Activated naive CD4-positive, alpha-beta T cell treated with anti-CD3 and anti-CD28 coated beads, Interleukin-2, amount 50 U/mL, for 72 hours (primary cell): ENCODE data around the gene NFKBIA. TPM values are rescaled to one million over a fixed set of nuclear protein-coding genes. Genes with fewer than 3 reads are reported as not detected.
A peak's percentile ranks its signal among the peaks of the same experiment; 100 is the strongest.
"Not testable (repeated sequence)": the region's sequence is repeated elsewhere in the genome, so short reads cannot be mapped to it uniquely, and the experiment has no call there.

ENCODE experiments used
- ATAC-seq, 2 donors: fragments of 150-1000 bp; cut with Tn5 transposase; 2 replicates each; pipeline ENCODE4 v1.10.0; 2021; ENCODE audit warnings: mild to moderate bottlenecking in 2 of 2, moderate library complexity in 2 of 2
- DNase-seq, 2 donors: peaks; one replicate each; pipeline ENCODE4 v3.0.0; 2021 to 2022; ENCODE audit warnings: low spot score in 2 of 2
- H3K27ac Mint-ChIP-seq, 2 donors: one replicate each; pipeline ENCODE4 v1.8.0; 2022; ENCODE audit warnings: mild to moderate bottlenecking in 2 of 2, mixed read lengths in 2 of 2
- H3K36me3 Mint-ChIP-seq, 2 donors: one replicate each; pipeline ENCODE4 v1.8.0; 2022; ENCODE audit warnings: mixed read lengths in 2 of 2
- H3K9me3 Mint-ChIP-seq, 2 donors: one replicate each; pipeline ENCODE4 v1.8.0; 2022; ENCODE audit warnings: mixed read lengths in 2 of 2
- total RNA-seq, 2 donors: library from RNA; stranded (reverse); gene quantifications; one replicate each; pipeline ENCODE4 v1.2.3, GENCODE V29; 2022

The NFKBIA gene
- total RNA-seq, 2 donors from 2014 or later, result 150 to 303 TPM

DNA sequence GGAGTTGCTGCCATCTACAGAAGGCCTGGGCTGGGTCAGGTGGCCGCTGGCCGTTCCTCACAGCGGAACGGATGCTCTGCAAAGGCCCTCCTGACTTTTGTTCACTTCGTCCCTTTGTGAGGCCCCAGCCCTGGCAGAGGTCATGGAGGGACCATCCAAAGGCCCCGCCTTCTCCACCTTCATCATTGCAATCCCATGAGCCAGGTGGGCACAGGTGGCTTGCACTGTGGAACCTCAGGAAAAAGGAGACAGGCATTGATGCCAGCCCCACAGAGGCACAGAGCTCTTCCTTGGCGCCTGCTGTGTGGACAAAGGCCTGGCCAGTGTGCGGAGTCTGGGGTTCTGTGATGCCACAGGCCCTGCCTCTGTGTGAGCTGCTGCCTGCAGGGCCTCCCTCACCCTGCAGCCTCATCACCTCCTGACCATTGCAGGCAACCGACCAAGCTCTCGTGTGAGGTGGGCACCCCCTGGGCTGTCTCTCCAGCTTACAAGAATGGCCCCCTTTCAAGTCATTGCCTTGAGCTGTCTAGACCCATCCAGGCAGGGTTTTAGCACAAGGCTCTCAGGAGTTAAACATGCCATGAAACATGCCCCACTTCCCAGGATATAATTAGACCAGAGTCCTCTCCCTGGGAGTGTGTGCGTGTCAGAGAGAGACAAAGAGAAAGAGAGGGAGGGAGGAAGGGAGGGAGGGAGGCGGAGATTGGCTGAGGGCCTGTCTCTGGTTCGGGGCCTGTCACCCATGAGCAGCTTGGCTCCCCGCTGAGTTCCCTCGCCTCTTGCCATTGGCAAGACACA, 19.3 kb downstream of the NFKBIA start:
- Mint-ChIP-seq H3K36me3 (no peaks in the 10 kb centered on the region), H3K9me3 (no peaks in the 10 kb centered on the region), H3K27ac (no peak overlapping the region)
- DNase-seq, result no peak
- ATAC-seq, result no peak

DNA sequence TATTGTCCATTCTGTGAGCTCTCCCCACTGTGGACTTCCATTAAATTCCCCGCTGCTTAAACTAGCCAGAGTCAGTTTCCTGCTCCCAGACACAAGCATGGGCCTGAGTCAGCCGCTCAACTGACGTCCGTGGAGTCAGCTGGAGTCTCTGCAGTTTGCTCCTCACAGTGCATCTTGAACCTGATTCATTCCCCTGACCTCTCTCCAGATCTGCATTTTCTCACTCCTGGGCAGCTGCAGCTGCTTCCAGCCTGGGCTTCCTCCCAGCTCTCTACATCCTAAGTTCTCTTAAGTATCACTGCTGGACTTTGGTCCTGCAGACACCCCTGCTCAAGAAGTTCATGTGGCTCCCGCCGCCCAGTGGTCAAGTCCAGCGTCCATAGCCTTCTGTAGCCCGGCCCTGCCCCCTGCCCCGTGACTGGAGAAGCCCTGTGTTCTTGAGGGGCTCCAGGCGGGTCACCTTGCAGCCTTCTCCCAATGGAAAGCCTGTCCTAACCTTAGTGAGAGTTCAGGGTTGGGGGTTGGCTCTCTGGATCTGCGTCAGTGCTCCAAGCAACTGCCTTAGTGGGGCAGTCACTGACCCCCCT, 20.0 kb downstream of the NFKBIA start:
- DNase-seq (no peak), ATAC-seq (no peak)
- no peak overlapping the region for H3K27ac Mint-ChIP-seq
- no peaks in the 10 kb centered on the region for H3K9me3 Mint-ChIP-seq
- no peaks in the 10 kb centered on the region for H3K36me3 Mint-ChIP-seq

DNA sequence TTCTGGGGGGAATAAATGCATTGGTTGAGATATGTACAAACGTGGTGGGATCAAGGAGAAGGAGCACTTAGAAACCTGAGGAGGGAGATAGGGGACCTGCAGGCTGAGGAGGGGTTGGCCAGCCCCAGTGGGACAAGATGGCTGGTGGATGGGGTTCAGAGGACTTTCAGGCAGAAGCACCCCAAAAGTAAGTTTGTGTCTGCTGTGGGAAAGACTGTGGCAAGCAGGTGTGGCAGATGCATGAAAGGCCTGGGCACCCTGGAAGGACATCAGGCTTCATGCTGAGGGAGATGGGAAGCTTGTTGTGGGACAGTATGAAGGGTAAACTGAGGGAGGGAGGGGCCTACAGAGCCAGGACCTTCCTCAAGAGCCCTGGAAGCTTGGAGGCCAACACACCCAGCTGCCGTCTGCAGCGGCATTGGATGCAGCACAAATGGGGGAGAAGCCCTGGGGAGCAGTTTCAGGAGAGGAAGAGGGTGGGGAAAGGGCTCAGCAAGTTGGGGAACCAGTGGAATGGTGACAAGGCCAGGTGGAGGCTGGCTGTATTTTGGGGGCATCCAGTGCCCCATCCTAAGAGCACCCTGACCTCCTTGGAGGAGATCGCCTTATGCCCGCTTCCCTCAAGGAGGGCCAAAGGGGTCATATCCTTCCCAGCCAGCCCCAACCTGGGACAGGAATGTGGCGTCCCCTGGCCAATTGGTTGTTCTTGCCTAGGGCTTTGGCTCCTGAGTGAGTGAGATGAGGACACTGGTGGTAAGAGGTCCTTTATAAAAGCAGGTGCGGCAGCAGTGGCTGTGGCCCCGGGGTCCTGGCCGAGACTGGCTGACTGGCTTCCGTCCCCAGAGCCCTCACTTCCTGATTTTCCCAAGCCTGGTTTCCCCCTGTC, 20.7 kb downstream of the NFKBIA start:
- DNase-seq (no peak), ATAC-seq (no peak)
- Mint-ChIP-seq H3K27ac (no peak overlapping the region), H3K36me3 (no peaks in the 10 kb centered on the region), H3K9me3 (no peaks in the 10 kb centered on the region)

DNA sequence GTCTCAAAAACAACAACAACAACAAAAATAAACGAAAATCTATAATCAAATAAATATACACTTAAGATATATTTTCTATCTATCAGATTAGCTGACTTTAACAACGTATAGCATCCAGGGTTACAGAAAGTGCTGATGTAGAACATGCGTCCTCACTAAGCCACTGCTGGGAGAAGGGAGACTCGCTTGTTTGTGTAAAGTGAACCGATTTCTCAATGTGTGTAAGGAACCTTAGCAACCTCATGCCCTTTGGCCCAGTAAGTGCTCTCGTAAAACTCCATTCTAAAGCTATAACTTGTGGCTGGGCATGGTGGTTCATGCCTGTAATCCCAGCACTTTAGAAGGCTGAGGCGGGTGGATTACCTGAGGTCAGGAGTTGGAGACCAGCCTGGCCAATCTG, 23.8 kb downstream of the NFKBIA start:
- Mint-ChIP-seq H3K9me3 (no peaks in the 10 kb centered on the region), H3K36me3 (no peaks in the 10 kb centered on the region), H3K27ac (no peak overlapping the region)
- no peak for DNase-seq
- no peak for ATAC-seq

DNA sequence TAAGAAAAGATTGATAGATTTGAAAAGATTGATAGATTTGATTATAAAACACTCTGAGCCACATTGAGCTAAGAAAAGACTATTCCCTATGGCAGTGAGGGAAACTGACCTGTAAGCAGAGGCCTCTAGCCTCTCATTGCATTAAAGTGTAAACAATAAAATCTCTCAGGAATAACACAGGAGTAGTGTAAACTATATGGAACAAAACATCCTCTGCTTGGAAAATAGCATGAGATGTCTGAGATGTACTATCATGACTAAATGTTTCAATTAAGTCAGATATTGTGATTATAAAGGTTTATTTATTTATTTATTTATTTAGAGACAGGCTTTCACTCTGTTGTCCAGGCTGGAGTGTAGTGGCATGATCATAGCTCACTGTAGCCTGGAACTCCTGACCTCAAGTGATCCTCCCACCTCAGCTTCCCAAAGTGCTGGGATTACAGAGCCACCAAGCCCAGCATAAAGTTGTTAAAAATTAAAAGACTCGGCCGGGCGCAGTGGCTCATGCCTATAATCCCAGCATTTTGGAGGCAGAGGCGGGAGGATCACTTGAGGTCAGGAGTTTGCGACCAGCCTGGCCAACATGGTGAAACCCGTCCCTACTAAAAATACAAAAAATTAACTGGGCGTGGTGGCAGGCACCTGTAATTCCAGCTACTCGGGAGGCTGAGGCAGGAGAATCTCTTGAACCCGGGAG, 25.2 kb downstream of the NFKBIA start:
- not testable (repeated sequence) for H3K36me3 Mint-ChIP-seq, H3K27ac Mint-ChIP-seq, DNase-seq, H3K9me3 Mint-ChIP-seq, ATAC-seq

DNA sequence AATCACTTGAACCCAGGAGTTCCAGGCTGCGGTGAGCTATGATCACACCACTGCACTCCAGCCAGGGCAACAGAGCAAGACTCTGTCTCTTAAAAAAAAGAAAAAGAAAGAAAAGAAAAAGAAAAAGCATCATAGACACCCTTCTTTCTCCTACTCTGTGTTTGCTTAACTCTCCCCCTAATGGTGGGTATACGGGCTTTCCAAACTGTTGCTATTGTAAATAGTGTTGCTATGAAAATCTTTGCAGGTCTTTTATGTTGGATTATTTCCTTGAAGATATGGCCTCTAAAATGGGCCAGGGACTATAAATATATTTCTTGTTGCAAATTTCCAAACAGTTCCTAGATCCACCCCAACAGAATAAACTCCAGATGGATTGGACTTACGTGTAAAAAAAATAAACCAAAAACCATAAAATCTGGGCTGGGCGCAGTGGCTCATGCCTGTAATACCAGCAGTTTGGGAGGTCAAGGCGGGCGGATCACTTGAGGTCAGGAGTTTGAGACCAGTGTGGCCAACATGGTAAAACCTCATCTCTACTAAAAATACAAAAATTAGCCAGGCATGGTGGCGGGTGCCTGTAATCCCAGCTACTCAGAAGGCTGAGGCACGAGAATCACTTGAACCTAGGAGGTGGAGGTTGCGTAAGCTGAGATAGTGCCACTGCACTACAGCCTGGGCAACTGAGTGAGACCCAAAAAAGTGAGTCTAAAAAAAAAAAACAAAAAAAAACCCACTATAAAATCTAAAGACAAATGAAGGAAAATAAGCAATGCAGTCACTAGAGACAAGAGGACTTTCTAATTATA, 25.9 kb downstream of the NFKBIA start:
- no peak for DNase-seq
- Mint-ChIP-seq H3K9me3 (no peaks in the 10 kb centered on the region), H3K36me3 (no peaks in the 10 kb centered on the region), H3K27ac (no peak overlapping the region)
- ATAC-seq, result no peak

DNA sequence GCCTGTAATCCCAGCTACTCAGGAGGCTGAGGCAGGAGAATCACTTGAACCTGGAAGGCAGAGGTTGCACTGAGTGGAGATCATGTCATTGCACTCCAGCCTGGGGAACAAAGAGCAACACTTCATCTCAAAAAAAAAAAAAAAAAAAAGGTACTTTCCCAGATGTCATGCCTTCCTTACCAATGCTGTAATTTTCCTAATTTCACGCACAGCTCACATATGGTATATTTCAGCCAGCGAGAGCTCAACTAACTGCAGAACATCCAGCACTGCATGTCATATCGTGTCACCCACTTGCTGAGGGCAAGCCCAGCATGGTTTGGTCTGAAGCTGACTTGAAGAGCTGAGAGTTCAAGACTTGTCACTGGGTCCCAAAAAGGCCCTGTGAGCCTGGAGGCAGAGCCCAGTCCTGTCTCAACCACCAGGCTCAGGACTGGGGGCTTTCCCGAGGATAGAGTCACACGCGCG, 29.0 kb downstream of the NFKBIA start:
- ATAC-seq (peak; percentile 24 to 40), DNase-seq (no peak)
- peaks cover 7 to 8% of the 10 kb centered on the region in 2 donors for H3K36me3 Mint-ChIP-seq
- H3K27ac Mint-ChIP-seq, result no peak overlapping the region
- H3K9me3 Mint-ChIP-seq, result peaks cover 0 to 6% of the 10 kb centered on the region in 2 donors

DNA sequence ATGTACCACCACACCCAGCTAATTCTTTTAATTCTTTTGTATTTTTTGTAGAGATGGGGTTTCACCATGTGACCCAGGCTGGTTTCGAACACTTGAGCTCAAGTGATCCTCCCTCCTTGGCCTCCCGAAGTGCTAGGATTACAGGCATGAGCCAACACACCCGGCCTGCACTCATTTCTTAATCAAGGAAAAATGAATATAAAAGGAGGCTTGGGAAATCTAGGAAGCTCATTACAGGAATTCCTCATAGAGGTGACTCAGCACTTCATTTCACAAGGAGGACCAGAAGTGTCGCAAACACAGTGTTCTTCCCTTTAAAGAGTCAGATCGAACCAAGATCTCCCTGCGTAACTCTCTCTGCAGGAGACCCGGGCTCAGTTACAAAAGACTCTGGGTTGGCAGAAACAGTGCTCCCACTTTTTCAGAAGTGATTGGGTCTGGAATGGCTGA, 30.3 kb downstream of the NFKBIA start:
- Mint-ChIP-seq H3K9me3 (peaks cover 0 to 6% of the 10 kb centered on the region in 2 donors), H3K36me3 (peaks cover 7 to 8% of the 10 kb centered on the region in 2 donors), H3K27ac (no peak overlapping the region)
- ATAC-seq, result no peak
- DNase-seq, result no peak

DNA sequence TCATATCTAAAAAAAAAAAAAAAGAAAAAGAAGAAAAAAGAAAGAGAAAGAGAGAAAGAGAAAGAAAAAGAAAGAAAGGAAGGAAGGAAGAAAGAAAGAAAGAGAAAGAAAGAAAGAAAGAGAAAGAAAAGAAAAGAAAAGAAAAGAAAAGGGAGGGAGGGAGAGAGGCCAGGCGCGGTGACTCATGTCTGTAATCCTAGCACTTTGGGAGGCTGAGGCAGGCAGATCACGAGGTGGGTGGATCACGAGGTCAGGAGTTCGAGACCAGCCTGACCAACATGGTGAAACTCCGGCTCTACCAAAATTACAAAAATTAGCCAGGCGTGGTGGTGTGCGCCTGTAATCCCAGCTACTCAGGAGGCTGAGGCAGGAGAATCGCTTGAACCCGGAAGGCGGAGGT, 31.3 kb downstream of the NFKBIA start:
- H3K9me3 Mint-ChIP-seq, H3K36me3 Mint-ChIP-seq, H3K27ac Mint-ChIP-seq, ATAC-seq, DNase-seq: not testable (repeated sequence)

DNA sequence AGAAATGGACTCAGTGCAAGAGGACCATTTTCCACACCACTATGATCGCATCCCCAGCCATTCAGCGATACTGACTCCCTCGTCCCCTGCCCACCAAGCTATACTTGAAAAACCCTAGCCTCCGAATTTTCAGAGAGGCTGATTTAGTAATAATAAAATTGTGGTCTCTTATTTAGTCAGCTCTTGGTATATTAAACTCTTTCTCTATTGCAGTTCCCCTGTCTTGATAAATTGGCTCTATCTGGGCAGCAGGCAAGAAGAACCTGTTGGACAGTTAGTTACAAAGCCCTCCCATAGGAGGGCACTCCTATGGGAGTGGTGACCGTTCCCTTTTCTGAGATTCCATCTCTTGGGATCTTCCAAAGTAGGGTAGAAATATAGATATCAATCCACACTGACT, 33.6 kb downstream of the NFKBIA start:
- no peak for DNase-seq
- no peak for ATAC-seq
- Mint-ChIP-seq H3K9me3 (peaks cover 0 to 6% of the 10 kb centered on the region in 2 donors), H3K36me3 (peaks cover 7 to 8% of the 10 kb centered on the region in 2 donors), H3K27ac (no peak overlapping the region)

DNA sequence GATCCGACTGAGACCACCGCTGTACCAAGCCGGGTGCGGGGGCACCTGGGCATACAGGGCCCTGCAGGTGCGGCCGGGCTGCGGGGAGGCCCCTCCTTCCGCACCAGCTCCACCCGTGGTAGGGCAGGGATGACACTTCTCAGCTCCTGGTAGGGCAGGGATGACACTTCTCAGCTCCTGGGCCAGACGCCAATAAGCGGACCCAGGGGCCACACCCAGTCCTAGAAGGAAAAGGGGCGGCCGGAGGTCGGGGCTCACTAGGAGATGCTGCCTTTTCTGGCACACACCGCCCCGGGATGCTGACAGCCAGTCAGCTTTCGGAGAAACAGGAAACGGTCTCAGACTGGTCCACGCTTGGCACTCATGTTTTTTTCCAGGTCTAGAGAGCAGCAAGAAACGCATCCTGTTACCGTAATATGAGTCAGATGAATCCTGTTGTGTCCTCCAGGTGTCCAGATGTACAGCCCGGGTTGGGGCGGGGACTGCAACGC, 34.8 kb downstream of the NFKBIA start:
- Mint-ChIP-seq H3K36me3 (peaks cover 7 to 8% of the 10 kb centered on the region in 2 donors), H3K9me3 (peaks cover 0 to 6% of the 10 kb centered on the region in 2 donors), H3K27ac (no peak overlapping the region)
- ATAC-seq (peak; percentile 11 to 53), DNase-seq (peak in 1 of 2 donors; percentile 31)

DNA sequence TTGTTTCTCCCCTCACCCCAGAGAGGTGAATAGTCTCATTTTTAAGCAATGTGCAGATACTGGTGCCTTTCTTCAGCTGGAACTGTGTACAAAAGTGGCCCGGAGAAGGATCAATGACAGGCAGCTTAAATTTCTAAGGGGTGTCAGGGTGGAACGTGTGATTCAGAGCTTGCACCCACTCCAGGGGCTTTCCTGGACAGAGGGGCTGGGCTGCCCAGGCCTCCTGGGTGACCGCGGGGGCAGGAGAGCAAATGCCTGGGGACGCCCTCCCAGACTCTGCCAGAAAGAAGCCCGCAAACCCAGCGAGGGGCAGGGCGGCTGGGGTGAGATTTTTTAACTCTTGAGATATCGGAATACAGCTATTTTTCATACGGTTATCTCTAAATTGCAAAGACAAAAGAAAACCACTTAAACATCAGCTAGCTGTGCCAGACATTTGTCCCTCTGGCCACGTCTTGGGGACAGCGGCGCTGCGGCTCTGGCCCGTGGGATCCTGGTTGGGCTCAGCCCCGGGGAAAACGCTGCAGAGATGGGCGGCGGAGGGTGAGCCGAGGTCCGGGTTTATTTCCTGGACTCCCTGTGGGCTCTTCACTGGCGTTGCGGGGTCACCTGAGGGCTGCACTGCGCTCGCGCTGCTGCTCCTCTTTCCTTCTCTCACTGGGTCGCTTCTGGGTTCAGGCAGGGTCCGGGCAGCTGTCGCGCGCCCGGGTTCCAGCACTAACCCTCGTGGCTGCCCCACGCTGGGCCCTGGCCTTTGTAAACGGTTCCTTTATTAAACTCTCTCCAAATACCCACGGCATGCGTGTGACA, 35.8 kb downstream of the NFKBIA start:
- ATAC-seq (no peak), DNase-seq (no peak)
- Mint-ChIP-seq H3K9me3 (peaks cover 0 to 6% of the 10 kb centered on the region in 2 donors), H3K36me3 (peaks cover 7 to 8% of the 10 kb centered on the region in 2 donors), H3K27ac (peak overlapping the region; percentile 44 to 72)

DNA sequence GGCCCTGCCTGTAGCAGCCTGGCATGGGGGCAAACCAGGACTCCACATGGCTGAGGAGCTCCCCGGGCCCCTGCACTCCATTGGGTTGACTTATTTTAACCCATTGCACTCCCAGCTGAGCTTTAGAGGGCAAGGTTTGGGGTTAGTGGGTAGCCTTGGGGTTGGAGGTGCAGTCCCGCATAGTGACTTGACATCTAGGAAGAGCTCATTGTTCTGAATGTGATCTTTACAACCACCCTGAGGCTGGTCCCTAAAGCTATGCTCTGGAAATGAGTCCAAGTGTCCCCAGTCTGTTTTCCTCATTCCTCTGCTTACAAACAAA, 36.4 kb downstream of the NFKBIA start:
- Mint-ChIP-seq H3K36me3 (peaks cover 7 to 8% of the 10 kb centered on the region in 2 donors), H3K9me3 (peaks cover 0 to 6% of the 10 kb centered on the region in 2 donors), H3K27ac (peak overlapping the region in 1 of 2 donors; percentile 44)
- no peak for DNase-seq
- no peak for ATAC-seq

DNA sequence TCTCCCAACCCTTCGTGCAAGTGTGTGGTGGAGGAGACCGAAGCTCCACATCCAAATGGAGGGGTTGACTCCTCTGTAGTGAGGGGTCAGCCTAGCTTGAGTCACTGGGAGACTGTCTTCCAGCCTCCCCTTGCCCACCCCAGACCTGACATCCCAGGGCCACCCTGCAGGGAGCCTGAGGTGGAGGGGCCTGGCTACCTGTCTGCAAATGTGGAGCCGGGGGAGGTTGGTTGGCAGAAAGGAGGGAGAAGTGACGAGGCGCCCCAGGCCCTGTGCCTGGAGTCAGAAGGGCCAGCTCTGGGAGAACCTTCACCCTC, 37.5 kb downstream of the NFKBIA start:
- peak overlapping the region; percentile 65 to 99 for H3K27ac Mint-ChIP-seq
- peaks cover 0 to 6% of the 10 kb centered on the region in 2 donors for H3K9me3 Mint-ChIP-seq
- peaks cover 7 to 8% of the 10 kb centered on the region in 2 donors for H3K36me3 Mint-ChIP-seq
- DNase-seq (no peak), ATAC-seq (no peak)

DNA sequence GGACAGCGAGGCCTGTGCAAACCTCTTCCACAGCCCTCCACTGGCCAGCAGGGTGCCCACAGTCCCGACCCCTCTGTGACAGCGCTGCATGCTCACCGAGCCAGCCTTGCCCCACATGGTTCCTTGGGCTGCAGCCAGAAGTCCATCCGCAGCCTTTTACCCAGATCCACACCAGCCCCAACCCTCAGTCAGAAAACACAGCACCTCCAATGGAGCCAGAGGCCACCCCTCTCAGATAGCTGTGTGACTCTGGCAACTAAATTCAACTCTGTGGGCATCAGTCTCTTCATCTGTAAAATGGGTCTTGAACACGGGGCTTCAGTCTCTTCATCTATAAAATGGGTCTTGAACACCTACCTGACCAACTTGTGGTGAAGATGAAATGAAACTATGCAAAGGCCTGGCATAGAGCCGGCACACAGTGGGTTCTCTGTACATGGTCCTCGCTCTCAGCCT, 38.0 kb downstream of the NFKBIA start:
- H3K36me3 Mint-ChIP-seq, result peaks cover 7 to 8% of the 10 kb centered on the region in 2 donors
- no peak for DNase-seq
- H3K27ac Mint-ChIP-seq, result peak overlapping the region; percentile 65 to 99
- no peak for ATAC-seq
- H3K9me3 Mint-ChIP-seq, result peaks cover 0 to 6% of the 10 kb centered on the region in 2 donors
